Fibroblast of pulmonary artery (primary cell): ENCODE results near the gene SIGLEC1.

Experiments used
- DNase-seq: peaks from one replicate; pipeline ENCODE4 v3.0.0-alpha.2; 2010; ENCODE audit warnings: low read depth
- H3K4me3 ChIP-seq: replicated peaks from 2 replicates; pipeline ENCODE4 v1.5.1; 2011; ENCODE audit warnings: low read depth, mild to moderate bottlenecking, control low read depth, low read length, moderate library complexity
- TF ChIP-seq, protein P1 (sequence below): IDR thresholded peaks from 2 replicates; pipeline ENCODE4 v1.5.1; 2011; ENCODE audit warnings: mild to moderate bottlenecking, control low read depth, low read length, inconsistent platforms; ENCODE audit errors: missing control alignments

Gene SIGLEC1

GRCh38 chr20:3728876-3729275, 16.5 kb upstream of the SIGLEC1 start:
- DNase-seq: no peak
- TF ChIP-seq, protein P1, sequence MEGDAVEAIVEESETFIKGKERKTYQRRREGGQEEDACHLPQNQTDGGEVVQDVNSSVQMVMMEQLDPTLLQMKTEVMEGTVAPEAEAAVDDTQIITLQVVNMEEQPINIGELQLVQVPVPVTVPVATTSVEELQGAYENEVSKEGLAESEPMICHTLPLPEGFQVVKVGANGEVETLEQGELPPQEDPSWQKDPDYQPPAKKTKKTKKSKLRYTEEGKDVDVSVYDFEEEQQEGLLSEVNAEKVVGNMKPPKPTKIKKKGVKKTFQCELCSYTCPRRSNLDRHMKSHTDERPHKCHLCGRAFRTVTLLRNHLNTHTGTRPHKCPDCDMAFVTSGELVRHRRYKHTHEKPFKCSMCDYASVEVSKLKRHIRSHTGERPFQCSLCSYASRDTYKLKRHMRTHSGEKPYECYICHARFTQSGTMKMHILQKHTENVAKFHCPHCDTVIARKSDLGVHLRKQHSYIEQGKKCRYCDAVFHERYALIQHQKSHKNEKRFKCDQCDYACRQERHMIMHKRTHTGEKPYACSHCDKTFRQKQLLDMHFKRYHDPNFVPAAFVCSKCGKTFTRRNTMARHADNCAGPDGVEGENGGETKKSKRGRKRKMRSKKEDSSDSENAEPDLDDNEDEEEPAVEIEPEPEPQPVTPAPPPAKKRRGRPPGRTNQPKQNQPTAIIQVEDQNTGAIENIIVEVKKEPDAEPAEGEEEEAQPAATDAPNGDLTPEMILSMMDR: no peak
- no peak overlapping the region for H3K4me3 ChIP-seq

- DNase-seq: no peak
- H3K4me3 ChIP-seq: no peak overlapping the region
- TF ChIP-seq, protein P1: no peak
Measured at GRCh38 chr20:3728354-3728753, 16.0 kb upstream of the SIGLEC1 start.

- DNase-seq: peak; percentile 41
- H3K4me3 ChIP-seq: peak overlapping the region; percentile 18
- TF ChIP-seq, protein P1: peak; percentile 10
Measured at GRCh38 chr20:3727401-3728021, 15.1 kb upstream of the SIGLEC1 start.

GRCh38 chr20:3724356-3724755, 12.0 kb upstream of the SIGLEC1 start:
- H3K4me3 ChIP-seq: no peak overlapping the region
- TF ChIP-seq, protein P1: no peak
- no peak for DNase-seq

DNA sequence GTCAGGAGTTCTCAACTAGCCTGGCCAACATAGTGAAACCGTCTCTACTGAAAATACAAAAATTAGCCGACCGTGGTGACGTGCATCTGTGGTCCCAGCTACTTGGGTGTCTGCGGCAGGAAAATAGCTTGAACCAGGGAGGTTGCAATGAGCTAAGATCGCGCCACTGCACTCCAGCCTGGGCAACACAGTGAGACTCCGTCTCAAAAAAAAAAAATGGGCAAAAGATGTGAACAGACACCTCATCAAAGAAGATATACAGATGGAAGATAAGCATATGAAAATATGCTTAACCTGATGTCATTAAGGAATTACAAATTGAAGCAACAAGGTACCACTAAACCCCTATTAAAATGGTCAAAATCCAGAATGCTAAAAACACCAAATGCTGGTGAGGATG, 10.9 kb upstream of the SIGLEC1 start:
- DNase-seq: no peak
- no peak overlapping the region for H3K4me3 ChIP-seq
- TF ChIP-seq, protein P1: no peak

DNA sequence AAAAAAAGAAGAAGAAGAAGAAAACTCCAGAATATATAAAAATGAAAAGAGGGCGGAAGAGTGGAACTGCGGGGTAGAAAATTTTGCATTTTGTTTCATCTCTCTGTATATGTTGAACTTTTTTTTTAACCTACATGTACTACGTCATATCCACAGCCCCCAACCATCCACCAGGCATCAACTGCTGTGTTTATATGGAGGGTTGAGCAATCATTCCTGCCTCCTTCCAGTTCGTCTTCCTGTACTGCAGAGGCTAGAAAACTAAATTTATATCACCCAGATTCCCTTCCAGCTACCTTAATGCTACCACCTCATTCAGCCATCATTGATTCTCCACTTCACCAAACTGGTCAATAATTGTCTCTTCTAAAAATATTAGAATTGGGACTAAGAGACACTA, 9.5 kb upstream of the SIGLEC1 start:
- no peak for DNase-seq
- no peak overlapping the region for H3K4me3 ChIP-seq
- TF ChIP-seq, protein P1: no peak

DNA sequence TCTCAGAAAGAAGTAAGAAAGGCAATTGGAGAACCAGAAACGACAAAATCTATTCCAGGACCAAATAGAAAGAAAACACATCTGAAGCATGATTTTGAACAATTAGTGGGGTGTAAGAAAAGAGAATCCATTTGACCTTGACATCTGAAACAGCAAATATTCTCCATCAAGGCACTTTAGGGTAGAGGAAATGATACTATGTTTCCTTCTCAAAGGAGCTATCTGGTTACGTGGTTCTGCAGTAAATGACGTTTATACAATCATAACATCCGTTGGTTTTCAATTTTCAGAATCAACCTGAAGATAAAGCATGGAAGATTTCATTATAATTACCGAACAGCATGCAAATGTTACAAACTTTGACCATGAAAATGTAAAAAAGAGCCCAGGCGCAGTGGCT, 8.2 kb upstream of the SIGLEC1 start:
- TF ChIP-seq, protein P1: no peak
- no peak overlapping the region for H3K4me3 ChIP-seq
- no peak for DNase-seq
